ENCODE measurements around the gene LRRN1.

- TF ChIP-seq, protein P1, sequence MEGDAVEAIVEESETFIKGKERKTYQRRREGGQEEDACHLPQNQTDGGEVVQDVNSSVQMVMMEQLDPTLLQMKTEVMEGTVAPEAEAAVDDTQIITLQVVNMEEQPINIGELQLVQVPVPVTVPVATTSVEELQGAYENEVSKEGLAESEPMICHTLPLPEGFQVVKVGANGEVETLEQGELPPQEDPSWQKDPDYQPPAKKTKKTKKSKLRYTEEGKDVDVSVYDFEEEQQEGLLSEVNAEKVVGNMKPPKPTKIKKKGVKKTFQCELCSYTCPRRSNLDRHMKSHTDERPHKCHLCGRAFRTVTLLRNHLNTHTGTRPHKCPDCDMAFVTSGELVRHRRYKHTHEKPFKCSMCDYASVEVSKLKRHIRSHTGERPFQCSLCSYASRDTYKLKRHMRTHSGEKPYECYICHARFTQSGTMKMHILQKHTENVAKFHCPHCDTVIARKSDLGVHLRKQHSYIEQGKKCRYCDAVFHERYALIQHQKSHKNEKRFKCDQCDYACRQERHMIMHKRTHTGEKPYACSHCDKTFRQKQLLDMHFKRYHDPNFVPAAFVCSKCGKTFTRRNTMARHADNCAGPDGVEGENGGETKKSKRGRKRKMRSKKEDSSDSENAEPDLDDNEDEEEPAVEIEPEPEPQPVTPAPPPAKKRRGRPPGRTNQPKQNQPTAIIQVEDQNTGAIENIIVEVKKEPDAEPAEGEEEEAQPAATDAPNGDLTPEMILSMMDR (optimal IDR thresholded peaks at IDR 0.05 in 1 of 3, IDR thresholded peaks at IDR 0.05 in 1 of 3, conservative IDR thresholded peaks at IDR 0.05 in 1 of 3; ENCODE audit: extremely low read depth in 1 of 3, insufficient read depth in 2 of 3, low read length in 3 of 3): no peak
- no peak for TF ChIP-seq EZH2 (IDR thresholded peaks at IDR 0.05; ENCODE audit: low read length)
Observed at GRCh38 chr3:3813013-3813412, 13.8 kb downstream of the LRRN1 start.
